CD4-positive, alpha-beta T cell treated with Interleukin-6 at 100 ng/mL for 8 hours (primary cell): ENCODE results near the gene EXOSC1.
A peak's percentile ranks its signal among the peaks of the same experiment; 100 is the strongest.
"Not testable (repeated sequence)": the region's sequence is repeated elsewhere in the genome, so short reads cannot be mapped to it uniquely, and the experiment has no call there.

Experiments used
- DNase-seq: peaks from one replicate; pipeline ENCODE4 v3.0.0-alpha.2; 2020; ENCODE audit warnings: mixed read lengths, low spot score

The EXOSC1 gene, protein sequence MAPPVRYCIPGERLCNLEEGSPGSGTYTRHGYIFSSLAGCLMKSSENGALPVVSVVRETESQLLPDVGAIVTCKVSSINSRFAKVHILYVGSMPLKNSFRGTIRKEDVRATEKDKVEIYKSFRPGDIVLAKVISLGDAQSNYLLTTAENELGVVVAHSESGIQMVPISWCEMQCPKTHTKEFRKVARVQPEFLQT

DNA sequence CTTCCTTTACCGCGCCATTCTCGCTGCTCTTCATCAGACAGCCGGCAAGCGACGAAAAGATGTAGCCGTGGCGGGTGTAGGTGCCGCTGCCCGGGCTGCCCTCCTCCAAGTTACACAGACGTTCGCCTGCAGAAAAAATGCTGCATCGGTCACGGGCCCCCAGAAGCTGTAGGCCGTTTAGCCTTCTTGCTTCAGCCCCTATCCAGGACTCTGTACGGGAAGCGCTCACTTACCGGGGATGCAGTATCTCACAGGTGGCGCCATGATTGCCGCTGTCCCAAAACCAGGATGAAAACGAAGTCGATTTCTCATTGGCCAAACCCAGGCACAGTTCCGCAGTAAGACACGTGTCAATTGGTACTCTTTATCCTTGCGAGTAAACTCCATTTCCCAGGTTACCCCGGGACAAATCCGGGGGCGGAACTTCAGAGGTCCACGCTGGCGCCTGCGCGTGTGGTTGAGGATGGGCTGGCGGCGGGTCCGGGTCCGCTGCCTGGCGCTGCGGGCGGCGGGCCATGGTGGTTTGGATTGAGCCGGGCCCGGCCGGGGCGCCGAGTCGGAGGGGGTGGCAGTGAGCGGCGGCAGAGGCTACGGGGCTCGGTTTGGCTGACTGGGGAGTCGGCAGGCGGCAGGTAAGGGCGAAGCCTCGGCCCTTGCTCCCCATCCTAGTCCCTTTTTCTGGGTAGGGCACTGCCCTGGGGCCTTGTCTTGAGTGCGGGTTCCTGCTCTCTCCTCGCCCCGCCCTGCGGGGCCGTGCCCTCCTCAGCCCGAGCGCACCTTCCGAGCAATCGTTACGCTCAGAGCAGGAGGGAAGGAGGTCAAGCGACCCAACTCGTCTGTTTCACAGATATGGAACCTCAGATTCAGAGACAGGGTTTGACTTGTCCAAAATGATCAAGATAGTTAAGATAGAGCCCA lies at the start of gene EXOSC1, which contains the start of gene ZDHHC16:
Gene EXOSC1 (minus strand): TSS at position 285 of the 918 bp plus-strand sequence. CDS start 21 bp downstream, at position 264.
Gene ZDHHC16 (plus strand): TSS at position 454 of the 918 bp plus-strand sequence. CDS start 5,501 bp downstream, outside the sequence.
- DNase-seq = peak; percentile 90

DNA sequence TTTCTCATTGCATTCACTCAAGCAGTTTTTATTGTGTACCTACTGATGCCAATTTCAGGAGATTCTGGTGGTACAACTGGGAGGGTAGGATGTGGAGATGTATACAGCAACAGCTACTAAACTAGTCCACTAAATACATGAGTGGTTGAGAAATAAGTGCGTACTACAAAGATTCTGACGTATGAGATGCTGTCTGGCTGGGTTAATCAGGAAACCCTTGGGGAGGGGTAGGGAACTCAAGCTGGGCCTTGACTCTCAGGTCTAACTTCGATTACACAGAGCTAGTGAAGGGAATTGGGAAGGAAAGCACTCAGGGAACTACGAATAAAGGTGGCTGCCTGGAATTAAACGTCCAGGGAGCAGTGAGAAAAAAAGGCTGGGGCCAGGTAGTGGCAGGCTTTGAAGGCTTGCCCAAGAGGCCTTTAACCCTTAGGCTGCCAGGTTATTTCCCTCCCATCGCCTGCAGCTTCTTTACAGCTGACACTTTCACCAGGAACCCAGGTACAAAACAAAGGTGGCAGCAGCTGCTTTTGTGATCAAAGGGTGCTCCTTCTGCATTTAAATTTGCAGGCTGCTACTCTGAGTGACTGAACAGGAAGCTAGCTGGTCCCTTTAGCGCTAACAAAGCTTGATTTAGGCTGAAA lies 49.2 kb upstream of the EXOSC1 start:
- peak; percentile 8 for DNase-seq

DNA sequence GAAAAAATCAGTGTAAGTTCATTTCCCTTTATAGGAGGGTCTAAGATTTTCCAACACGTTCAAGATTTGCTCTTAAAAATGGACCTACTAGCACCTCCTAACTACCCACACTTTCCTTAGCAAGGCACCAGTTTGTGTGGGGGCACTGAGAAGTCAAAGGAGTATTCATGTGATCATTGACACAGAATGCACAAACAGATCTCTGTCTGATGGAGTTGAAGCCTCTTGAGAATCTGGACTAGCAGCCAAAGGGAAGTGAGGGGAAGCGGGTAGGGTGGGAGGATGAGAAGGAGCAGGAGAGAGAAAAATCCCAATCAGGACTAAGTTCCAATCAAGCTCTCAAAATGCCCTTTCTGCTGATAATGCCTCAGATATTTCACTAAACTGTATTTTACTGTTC lies 48.3 kb upstream of the EXOSC1 start:
- DNase-seq = no peak

DNA sequence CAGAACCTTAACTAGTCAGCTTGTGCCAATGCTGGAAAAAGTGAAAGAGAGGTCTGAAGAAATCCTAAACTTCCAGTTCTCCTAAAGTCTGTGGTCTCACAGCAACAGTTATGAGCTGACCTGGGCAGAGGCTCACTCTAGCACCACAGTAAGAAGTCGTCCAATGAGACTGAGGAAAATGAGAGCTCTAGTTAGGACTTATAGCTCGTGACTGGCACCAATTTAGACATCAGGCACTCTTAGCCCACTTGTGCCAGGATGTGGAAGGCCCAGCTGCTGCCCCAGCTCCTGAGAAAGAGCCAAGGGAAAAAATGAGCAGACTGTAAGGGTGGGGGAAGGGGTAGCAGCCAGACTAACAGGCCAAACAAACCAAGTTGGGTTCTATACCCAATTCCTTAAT lies 44.8 kb upstream of the EXOSC1 start:
- DNase-seq = no peak

DNA sequence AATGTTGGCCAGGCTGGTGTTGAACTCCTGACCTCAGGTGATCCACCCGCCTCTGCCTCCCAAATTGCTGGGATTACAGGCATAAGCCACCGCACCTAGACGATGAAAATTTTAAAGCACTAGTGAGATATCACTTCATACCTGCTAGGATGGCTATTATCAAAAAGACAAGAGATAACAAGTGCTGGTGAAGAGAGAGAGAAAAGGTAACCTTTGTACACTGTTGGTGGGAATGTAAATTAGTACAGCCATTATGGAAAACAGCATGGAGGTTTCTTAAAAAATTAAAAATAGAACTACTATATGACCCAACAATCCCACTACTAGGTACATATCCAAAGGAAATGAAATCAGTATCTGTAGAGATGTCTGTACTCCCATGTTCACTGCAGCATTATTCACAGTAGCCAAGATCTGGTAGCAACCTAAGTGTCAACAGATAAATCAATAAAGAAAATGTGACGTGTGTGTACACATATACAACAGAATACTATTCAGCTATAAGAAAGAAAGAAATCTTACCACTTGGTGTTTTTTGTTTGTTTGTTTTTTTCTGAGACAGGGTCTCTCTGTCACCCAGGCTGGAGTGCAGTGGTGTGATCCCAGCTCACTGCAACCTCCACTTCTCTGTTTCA lies 40.0 kb upstream of the EXOSC1 start:
- no peak for DNase-seq

DNA sequence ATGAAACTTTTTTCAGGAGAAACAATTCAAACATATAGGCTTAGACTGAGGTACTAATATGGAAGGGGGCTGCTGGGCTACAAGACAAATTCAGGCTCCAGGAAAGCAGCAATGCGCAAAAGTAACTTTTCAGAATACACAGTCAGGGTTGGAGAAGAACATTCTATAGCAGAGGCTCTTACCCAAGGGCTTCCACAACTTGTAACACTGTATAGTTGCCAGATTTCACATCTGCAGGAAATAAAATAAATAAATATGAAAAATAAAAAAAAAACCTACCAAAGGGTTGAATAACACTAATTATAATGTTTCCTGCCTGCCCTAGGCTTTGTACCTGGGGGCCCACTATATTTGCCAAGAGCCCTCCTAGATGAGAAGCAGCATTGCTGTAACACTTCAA lies 38.1 kb upstream of the EXOSC1 start:
- DNase-seq = no peak

DNA sequence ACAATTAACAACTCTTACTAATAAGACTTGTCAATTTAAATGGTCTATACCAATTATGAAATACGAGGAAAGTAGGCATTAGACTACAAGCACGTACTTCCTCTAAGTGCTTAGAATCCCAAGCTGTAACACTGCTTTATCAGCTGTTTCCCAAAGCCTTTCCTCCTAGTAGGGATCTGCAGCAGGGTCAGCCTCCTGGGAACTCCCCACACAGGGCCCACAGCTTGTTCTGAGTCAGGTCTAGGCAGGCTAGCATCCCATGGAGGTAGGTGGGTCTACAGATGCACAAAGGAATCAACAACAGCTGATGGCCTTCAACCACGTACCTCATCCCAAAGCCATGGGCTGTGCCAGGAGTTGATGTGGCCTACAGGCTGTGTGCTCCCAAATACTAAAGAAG lies 37.7 kb upstream of the EXOSC1 start:
- no peak for DNase-seq

DNA sequence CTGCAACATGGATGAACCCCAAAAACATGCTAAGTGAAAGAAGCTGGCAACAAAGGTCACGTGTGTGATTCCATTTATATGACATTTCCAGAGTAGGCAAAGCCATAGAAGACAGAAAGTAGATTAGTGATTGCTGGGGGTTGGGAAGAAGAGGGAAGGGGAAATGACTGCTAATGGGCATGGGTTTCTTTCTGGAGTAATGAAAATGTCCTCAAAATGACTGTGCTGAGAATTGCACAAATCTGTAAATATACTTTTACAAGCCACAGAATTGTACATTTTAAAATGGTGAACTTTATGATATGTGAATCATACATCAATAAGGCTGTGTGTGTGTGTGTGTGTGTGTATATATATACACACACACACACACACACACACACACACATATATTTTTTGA lies 36.6 kb upstream of the EXOSC1 start:
- no peak for DNase-seq

DNA sequence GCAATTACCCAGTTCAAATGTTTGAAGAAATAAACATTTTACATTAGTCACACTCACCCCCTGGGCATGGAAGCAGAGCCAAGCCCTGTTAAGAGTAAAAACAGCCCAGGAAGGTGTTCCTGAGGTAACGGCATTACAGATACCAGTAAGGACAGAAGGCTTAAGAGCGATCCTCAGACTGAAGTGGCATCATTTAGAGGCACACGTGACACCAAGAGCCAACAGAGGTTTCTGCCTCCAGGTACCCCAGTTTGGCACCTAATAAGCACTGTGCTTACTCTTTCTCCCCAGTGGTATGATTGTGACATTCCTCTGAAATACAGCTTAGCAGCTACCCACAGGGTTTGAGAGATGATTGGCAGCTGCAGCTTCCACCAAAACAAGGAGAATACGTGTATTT lies 35.3 kb upstream of the EXOSC1 start:
- DNase-seq = no peak

DNA sequence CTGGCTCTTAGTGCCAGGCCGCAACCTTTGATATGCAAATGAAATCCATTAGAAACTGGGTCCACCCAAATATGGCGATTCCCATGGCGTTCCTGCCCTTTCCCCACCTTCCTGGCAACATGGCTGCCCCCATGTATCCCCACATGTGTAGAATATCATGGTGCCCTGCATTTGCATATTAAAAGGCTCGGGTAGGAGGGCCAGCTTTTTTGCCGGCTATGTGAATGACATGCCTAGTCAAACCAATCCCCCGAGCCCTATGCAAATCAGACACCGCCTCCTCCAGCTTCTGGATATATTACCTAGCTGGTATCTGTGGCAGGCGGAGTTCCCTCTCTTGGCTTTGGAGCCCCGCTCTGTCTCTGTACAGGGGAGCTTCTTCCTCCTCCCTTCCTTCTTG lies 34.1 kb upstream of the EXOSC1 start:
- DNase-seq = no peak

DNA sequence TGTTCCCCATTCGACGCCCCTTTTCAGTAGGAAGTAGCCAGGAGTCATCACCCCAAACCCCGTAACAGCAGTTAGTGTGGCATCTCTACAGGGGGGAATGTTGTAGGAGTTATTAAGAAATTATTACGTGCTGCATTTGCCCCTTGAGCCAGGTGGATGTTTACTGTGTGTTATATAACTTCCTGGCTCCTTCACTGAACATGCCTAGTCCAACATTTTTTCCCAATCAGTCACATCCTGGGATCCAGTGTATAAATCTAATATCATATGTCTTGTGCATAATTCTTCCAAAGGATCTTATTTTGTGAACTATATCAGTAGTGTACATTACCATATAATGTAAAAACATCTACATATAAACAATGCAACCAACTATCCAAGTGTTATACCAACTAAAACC lies 33.6 kb upstream of the EXOSC1 start:
- not testable (repeated sequence) for DNase-seq

DNA sequence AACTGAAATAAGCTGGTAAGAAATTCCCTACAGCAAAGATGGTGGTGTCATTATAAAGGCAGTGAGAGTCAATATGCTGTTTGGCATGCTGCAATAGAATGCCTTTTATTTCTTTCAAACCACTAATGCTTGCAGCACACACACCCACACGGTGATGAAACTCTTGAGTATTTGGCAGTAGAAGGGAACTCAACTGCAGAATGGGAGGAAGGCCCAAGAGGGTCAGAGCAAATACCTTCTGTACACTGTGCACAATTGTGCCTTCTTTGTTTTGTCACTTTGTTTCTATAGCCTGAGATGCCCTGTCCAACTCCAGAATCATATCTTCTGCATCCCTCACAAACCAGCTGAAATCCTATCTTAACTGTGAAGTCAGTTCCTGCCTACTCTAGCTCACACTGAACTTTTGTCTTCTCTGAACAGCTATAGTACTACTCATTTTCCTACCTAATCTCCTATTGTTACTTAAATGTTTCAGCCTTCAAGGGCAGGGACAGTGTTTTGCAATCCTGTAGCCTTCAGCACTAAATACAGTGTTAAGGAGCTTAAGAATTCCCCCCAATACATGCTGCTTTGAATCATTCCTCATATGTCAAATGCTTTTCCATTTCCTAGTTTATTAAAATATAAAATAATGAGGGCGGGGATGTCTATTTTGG lies 30.3 kb upstream of the EXOSC1 start:
- DNase-seq = no peak

DNA sequence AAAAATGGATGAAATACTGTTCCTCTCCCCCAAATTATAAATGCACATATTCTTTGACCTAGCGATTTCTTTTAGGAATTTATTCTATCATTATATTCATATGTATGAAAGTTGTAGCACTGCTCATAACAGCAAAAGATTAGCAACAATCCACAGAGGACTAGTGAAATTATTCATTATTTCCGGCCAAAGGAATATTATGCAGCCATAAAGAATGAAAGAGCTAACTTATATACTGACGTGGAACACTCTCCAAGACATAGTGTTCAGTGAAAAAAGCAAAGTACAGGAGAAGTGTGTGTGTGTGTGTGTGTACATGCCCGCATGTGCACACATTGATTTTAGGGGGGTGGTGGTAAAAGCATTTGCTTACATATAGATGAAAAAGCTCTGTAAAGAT lies 29.1 kb upstream of the EXOSC1 start:
- DNase-seq = no peak

DNA sequence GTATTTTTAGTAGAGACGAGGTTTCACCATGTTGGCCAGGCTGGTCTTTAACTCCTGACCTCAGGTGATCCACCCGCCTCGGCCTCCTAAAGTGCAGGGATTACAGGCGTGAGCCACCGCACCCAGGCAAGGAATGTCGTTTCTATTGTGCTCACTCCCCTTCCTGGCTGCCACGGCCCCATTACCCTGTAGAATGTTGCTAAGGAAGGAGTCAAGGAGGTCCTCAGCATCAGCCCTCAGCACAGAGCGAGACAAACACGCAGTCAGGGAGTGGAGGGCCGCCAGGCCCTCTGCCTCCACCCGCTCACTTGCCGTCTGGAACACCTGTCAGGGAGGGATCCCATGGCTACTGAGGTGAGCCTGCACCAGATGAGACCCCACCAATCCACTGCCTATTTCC lies 23.0 kb upstream of the EXOSC1 start:
- DNase-seq = not testable (repeated sequence)

DNA sequence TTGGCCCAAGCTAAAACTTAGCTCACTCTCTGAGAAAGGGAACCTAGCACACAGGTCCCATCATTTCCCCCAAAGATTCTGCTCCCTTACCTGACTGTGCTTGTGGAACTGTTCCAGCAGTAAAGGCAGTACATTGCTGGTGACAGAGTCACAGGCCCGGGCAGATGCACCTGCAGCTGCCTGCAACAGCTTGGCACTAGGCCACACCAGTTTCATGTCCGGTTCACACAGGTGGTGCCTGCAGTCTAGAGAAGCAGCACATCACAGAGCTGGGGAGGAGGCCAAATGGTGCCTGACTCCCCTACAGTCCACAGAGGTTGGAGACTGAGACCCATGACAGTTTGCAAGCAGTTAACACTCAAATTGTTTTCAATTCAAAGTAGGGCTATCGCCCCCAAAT lies 22.4 kb upstream of the EXOSC1 start:
- DNase-seq = no peak

DNA sequence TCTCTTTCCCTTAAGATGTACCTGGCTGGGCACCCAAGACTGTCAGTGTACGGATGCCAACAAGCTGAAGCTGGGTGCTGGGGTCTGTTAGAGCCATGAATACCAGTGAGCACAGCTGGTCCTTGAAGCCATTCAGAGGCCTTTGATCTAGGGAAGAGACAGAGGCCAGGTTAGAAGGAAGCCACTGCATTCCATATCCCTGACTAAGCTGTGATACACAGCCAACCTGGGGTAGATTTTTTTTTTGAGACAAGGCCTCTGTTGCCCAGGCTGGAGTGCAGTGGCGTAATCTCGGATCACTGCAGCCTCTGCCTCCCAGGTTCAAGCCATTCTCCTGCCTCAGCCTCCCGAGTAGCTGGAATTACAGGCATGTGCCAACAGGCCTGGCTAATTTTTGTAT lies 20.9 kb upstream of the EXOSC1 start:
- no peak for DNase-seq

DNA sequence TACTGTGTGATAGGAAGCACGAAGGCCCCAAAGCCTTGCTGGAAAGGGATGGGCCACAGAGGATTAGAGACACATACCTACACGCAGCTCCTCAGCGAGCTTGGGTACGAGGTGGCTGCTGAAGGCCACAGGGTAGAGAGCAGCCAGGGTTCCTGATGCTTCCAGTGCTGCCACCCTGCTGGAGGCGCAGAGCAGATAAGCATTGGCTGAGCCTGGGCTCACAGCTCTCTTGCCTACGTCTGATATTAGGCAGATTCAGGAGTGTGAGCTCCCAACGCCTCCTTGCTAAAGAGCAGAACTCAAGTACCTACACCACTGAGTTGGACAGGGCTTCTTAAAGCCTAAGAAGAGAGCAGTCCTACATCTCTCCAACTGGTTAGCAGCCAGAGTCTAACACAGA lies 20.2 kb upstream of the EXOSC1 start:
- DNase-seq = no peak

DNA sequence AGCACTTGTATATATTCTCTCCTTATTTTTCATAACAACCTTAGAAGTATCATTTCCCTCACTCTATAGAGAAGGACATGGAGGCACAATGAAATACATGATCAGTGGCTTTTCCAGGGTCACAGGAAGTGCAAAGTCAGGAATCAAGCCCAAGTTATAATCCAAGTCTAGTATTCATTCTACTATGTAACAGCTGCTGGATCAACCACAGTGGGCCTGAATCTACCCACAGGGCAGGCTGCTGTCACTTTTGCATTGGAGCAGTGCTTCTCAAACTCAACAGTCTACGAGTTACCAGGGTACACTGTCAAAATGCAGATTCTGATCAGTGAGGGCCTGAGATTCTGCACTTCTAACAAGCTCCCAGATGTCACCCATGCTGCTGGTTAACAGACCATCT lies 18.4 kb upstream of the EXOSC1 start:
- DNase-seq = no peak

DNA sequence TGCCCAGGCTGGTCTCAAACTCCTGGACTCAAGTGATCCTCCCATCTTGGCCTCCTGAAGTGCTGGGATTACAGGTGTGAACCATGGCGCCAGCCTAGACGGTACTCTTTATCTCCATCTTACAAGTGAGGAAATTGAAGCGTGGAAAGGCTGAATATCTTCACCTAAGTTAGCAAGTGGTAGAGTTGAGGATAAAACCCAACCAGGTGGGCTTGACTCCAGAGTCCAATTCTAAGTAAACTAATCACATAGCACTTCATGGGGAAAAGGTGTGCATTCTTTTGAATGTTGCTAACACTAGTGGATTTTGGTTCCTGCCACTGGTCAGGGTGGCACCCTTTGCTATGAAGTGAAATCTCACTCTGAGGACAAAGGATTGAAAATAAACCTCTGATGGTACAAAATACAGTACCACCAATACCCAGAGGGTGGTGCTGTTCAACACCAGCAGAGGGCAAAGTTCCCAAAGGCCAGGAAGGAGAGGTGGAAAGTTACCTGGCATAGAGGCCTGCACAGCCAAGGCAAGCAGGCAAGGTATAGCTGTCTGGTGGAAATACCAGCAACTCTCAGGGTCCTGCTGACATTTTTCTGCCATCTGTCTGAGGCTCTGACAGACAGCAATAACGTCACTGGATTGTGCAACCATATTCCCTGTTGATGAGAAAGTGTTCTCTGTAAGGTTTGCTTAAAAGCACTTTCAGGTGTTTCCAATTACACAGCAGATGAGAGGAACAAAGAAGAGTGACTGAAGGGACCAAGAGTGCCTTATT lies 17.7 kb upstream of the EXOSC1 start:
- DNase-seq = peak; percentile 48

DNA sequence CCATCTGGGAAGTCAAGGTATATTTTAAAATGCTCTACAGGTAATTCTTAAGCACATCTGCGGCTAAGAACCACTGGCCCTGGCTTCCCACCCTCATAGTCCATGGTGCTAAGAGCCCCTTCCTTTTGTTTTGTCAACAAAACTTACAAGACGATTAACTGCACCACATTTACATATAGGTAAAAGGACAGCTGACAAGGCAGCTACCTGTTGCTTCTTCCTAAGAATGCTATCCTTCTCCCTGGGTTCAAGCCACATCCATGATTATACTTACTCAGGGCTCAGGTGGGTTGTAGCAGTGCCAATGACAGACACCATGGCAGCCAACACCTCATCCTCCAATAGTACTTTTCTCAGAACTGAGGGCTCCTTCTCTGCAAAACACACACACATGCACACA lies 16.5 kb upstream of the EXOSC1 start:
- no peak for DNase-seq

DNA sequence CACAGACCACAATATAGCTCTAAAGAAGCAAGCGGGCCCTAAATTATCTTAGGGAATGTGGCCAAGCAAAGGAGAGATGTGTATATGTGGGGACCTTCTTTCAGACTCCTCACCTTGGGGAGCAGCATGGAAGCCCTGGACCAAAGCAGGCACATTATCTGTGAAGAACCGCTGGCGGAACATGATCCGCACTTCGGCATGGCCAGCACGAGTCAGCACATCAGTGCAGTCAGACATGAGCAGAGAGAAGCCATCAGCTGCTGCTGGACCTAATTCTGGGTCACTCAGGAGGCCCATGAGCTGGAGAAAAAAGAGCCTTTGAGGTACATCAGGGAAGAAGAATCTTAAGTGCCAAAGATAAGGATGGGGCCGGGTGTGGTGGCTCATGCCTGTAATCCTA lies 14.1 kb upstream of the EXOSC1 start:
- DNase-seq = no peak
